K562 (cell line): ENCODE results near the gene ASB15.

Source experiments
- ATF7 ChIP-seq: fragments of 450-650 bp; IDR thresholded peaks from 2 replicates; pipeline ENCODE4 v1.7.1; 2014; ENCODE audit warnings: mild to moderate bottlenecking, moderate library complexity
- CTCF ChIP-seq, 3 experiments: IDR thresholded peaks in 2 of 3; conservative IDR thresholded peaks in 1 of 3; 2 replicates each; pipeline ENCODE4 v1.5.1; 2011 to 2012; ENCODE audit warnings: low read length in 3 of 3, mild to moderate bottlenecking in 3 of 3, control low read depth in 2 of 3, improper control_type of control experiment in 1 of 3, inconsistent platforms in 1 of 3, low read depth in 1 of 3, mixed read lengths in 1 of 3, moderate library complexity in 1 of 3; ENCODE audit not compliant: insufficient read depth in 2 of 3
- EGR1 ChIP-seq: fragments of 450-650 bp; conservative IDR thresholded peaks from 2 replicates; pipeline ENCODE4 v1.6.1; 2017; ENCODE audit warnings: mild to moderate bottlenecking
- HMGN3 ChIP-seq: IDR thresholded peaks from 2 replicates; pipeline ENCODE4 v1.6.1; 2011; ENCODE audit warnings: borderline replicate concordance, low read depth, mild to moderate bottlenecking, mixed read lengths, low read length; ENCODE audit not compliant: insufficient read length; ENCODE audit errors: extremely low read depth
- HNRNPL ChIP-seq: fragments of 200-400 bp; formaldehyde crosslinking; IDR thresholded peaks from 2 replicates; pipeline ENCODE4 v1.6.1; 2017; ENCODE audit warnings: low read depth, mild to moderate bottlenecking, low read length
- KLF13 ChIP-seq: fragments of 450-650 bp; IDR thresholded peaks from 2 replicates; pipeline ENCODE4 v1.6.1; 2016; ENCODE audit warnings: missing genetic modification characterization, low read depth, mild to moderate bottlenecking, missing compliant biosample characterization, moderate library complexity, borderline replicate concordance
- NONO ChIP-seq, 2 experiments: fragments of 200-400 bp in 1 of 2; fragments of 450-650 bp in 1 of 2; formaldehyde crosslinking in 1 of 2; IDR thresholded peaks; 2 replicates each; pipeline ENCODE4 v1.6.1; 2017; ENCODE audit warnings: low read depth in 2 of 2, mild to moderate bottlenecking in 2 of 2, moderate library complexity in 2 of 2, low read length in 1 of 2
- POLR2A ChIP-seq: fragments of 450-650 bp; conservative IDR thresholded peaks from 2 replicates; pipeline ENCODE4 v1.6.1; 2016
- POLR3A ChIP-seq: IDR thresholded peaks from 2 replicates; pipeline ENCODE4 v1.6.1; 2011; ENCODE audit warnings: borderline replicate concordance, mild to moderate bottlenecking, moderate library complexity; ENCODE audit not compliant: insufficient read length, insufficient read depth; ENCODE audit errors: extremely low read depth
- REST ChIP-seq, 2 experiments: fragments of 450-650 bp; formaldehyde crosslinking in 1 of 2; IDR thresholded peaks; 2 replicates each; pipeline versions ENCODE4 v1.4.0 to v1.6.1; 2014 to 2020; ENCODE audit warnings: mild to moderate bottlenecking in 2 of 2, borderline replicate concordance in 1 of 2, low read depth in 1 of 2
- TEAD4 ChIP-seq, 2 experiments: sonication (generic) in 1 of 2; formaldehyde crosslinking in 1 of 2; IDR thresholded peaks; 2 replicates each; pipeline versions ENCODE4 v1.6.1 to v1.8.0; 2012 to 2022; ENCODE audit warnings: borderline replicate concordance in 1 of 2, inconsistent platforms in 1 of 2, low read length in 1 of 2, mild to moderate bottlenecking in 1 of 2, missing genetic modification reagents in 1 of 2
- ZNF407 ChIP-seq: fragments of 450-650 bp; IDR thresholded peaks from 2 replicates; pipeline ENCODE4 v1.6.1; 2016; ENCODE audit warnings: low read depth
- ZSCAN29 ChIP-seq: fragments of 450-650 bp; IDR thresholded peaks from 2 replicates; pipeline ENCODE4 v1.6.1; 2017

- TF ChIP-seq ZNF407 (no peak), ZSCAN29 (no peak), CTCF (IDR thresholded peaks at IDR 0.05 in 2 of 3, conservative IDR thresholded peaks at IDR 0.05 in 1 of 3; ENCODE audit: insufficient read depth in 2 of 3, low read depth in 1 of 3, low read length in 3 of 3) (no peak), POLR3A (no peak), REST (IDR thresholded peaks at IDR 0.05; ENCODE audit: borderline replicate concordance) (no peak), REST (CRISPR knock-in tag; IDR thresholded peaks at IDR 0.05; ENCODE audit: low read depth) (no peak), HMGN3 (no peak), KLF13 (tag) (no peak), ATF7 (no peak), NONO (IDR thresholded peaks at IDR 0.05; ENCODE audit: low read depth in 2 of 2, low read length in 1 of 2) (no peak), TEAD4 (IDR thresholded peaks at IDR 0.05; ENCODE audit: low read length) (no peak), TEAD4 (CRISPR knock-in tag; IDR thresholded peaks at IDR 0.05; ENCODE audit: borderline replicate concordance) (no peak), HNRNPL (no peak), POLR2A (no peak), EGR1 (no peak)
Measured at GRCh38 chr7:123647106-123647730, 45.6 kb downstream of the ASB15 start.
